Endothelial cell of umbilical vein (primary cell): ENCODE data around the gene ARHGEF5. TPM values are rescaled to one million over a fixed set of nuclear protein-coding genes. Genes with fewer than 3 reads are reported as not detected.

Experiments
- BruUV-seq: library from RNA; stranded (reverse); fragments of 400-500 nt; replicated peaks from 2 replicates; lab custom pipeline; 2021; lab: Mats Ljungman, UMichigan
- CTCF ChIA-PET: fragments of 300-600, 350-600 bp; sonication (Branson Sonifier 250); formaldehyde crosslinking; loops from one replicate; lab custom pipeline; 2021; ENCODE audit warnings: antibody characterized with exemption, inconsistent platforms; lab: Charles Lee
- POLR2A ChIA-PET: fragments of 300-600, 350-600 bp; sonication (Branson Sonifier 250); formaldehyde crosslinking; loops from one replicate; lab custom pipeline; 2021; ENCODE audit warnings: antibody characterized with exemption, inconsistent platforms; lab: Charles Lee
- DNase-seq: peaks from one replicate; pipeline ENCODE4 v3.0.0-alpha.2; 2011; ENCODE audit warnings: low read depth, low spot score
- FAIRE-seq: peaks from 2 replicates; lab custom pipeline; 2011; peaks lifted over from hg19 to GRCh38; lab: Jason Lieb, UNC
- H2AFZ ChIP-seq: 2 replicates; pipeline ENCODE4 v1.6.0; 2012; ENCODE audit warnings: low read depth, low read length, control low read depth, inconsistent platforms
- H3K27ac ChIP-seq: 2 replicates; pipeline ENCODE4 v1.5.1; 2011; ENCODE audit warnings: low read depth, mild to moderate bottlenecking, control low read depth, low read length, moderate library complexity; ENCODE audit not compliant: insufficient read depth
- H3K27me3 ChIP-seq, 2 experiments: 2 replicates each; pipeline versions ENCODE4 v1.6.0 to v1.6.1; 2011; ENCODE audit warnings: low read length in 2 of 2, mixed read lengths in 1 of 2; ENCODE audit not compliant: control insufficient read depth in 2 of 2, insufficient read depth in 2 of 2
- H3K36me3 ChIP-seq, 2 experiments: 2 replicates in 1 of 2; 3 replicates in 1 of 2; pipeline ENCODE4 v1.5.1; 2011; ENCODE audit warnings: low read length in 2 of 2, mild to moderate bottlenecking in 1 of 2, moderate library complexity in 1 of 2; ENCODE audit not compliant: control insufficient read depth in 2 of 2, insufficient read depth in 2 of 2; ENCODE audit errors: extremely low read depth in 1 of 2
- H3K4me1 ChIP-seq: 3 replicates; pipeline ENCODE4 v1.5.1; 2011; ENCODE audit warnings: mild to moderate bottlenecking, low read length; ENCODE audit not compliant: control insufficient read depth, insufficient read depth; ENCODE audit errors: extremely low read depth
- H3K4me2 ChIP-seq: 2 replicates; pipeline ENCODE4 v1.6.1; 2011; ENCODE audit warnings: low read length, control low read depth, mixed read lengths; ENCODE audit not compliant: insufficient read depth
- H3K4me3 ChIP-seq, 3 experiments: fragments of 200-600 bp in 1 of 3; sonication (generic), shearing (Covaris generic) in 1 of 3; replicated peaks in 1 of 3; 2 replicates each; pipeline ENCODE4 v1.5.1; 2011 to 2016; ENCODE audit warnings: control low read depth in 3 of 3, low read length in 3 of 3, mild to moderate bottlenecking in 2 of 3, inconsistent platforms in 1 of 3, low read depth in 1 of 3, moderate library complexity in 1 of 3; ENCODE audit not compliant: insufficient read depth in 1 of 3
- H3K79me2 ChIP-seq: 2 replicates; pipeline ENCODE4 v1.6.0; 2012; ENCODE audit warnings: low read length, inconsistent platforms; ENCODE audit not compliant: control insufficient read depth, insufficient read depth
- H3K9ac ChIP-seq: replicated peaks from 2 replicates; pipeline ENCODE3; 2011; ENCODE audit warnings: low read length, control low read depth; ENCODE audit not compliant: insufficient read depth; ENCODE audit errors: extremely low read depth
- H3K9me1 ChIP-seq: replicated peaks from 3 replicates; pipeline ENCODE4 v1.6.0; 2011; ENCODE audit warnings: mild to moderate bottlenecking, low read length; ENCODE audit not compliant: control insufficient read depth, insufficient read depth; ENCODE audit errors: extremely low read depth
- H3K9me3 ChIP-seq: replicated peaks from 2 replicates; pipeline ENCODE4 v1.5.1; 2012; ENCODE audit warnings: low read length, inconsistent platforms; ENCODE audit not compliant: control insufficient read depth, insufficient read depth
- H4K20me1 ChIP-seq: replicated peaks from 2 replicates; pipeline ENCODE3; 2011; ENCODE audit warnings: mild to moderate bottlenecking, low read length; ENCODE audit not compliant: control insufficient read depth, insufficient read depth; ENCODE audit errors: extremely low read depth
- EZH2 ChIP-seq: IDR thresholded peaks from 2 replicates; pipeline ENCODE4 v1.6.1; 2012; ENCODE audit warnings: borderline replicate concordance, low read depth, mild to moderate bottlenecking, moderate library complexity, low read length, inconsistent platforms; ENCODE audit not compliant: severe bottlenecking
- FOS ChIP-seq: IDR thresholded peaks from 2 replicates; pipeline ENCODE4 v1.6.1; 2011; ENCODE audit warnings: mild to moderate bottlenecking, low read length, moderate library complexity, borderline replicate concordance; ENCODE audit not compliant: insufficient read depth
- GATA2 ChIP-seq: IDR thresholded peaks from 2 replicates; pipeline ENCODE4 v1.7.0; 2011; ENCODE audit warnings: low read depth, mild to moderate bottlenecking, moderate library complexity, mixed read lengths, low read length; ENCODE audit not compliant: insufficient read length, insufficient read depth
- JUN ChIP-seq: IDR thresholded peaks from 2 replicates; pipeline ENCODE4 v1.6.1; 2011; ENCODE audit warnings: borderline replicate concordance, low read depth; ENCODE audit not compliant: insufficient read length, insufficient read depth
- MYC ChIP-seq: IDR thresholded peaks from one replicate; pipeline ENCODE4 v1.6.1; 2011; ENCODE audit warnings: mild to moderate bottlenecking, low read depth, low read length
- POLR2A ChIP-seq: IDR thresholded peaks from 2 replicates; pipeline ENCODE4 v1.6.1; 2012; ENCODE audit warnings: low read depth, mild to moderate bottlenecking, control low read depth, low read length
- POLR2AphosphoS5 ChIP-seq: IDR thresholded peaks from 2 replicates; pipeline ENCODE4 v1.6.1; 2012; ENCODE audit warnings: low read depth, mild to moderate bottlenecking, control low read depth, low read length, moderate library complexity; ENCODE audit not compliant: insufficient read depth
- dilution Hi-C: fragments of 300-500 bp; cut with MboI; formaldehyde crosslinking; loops from one replicate; pipeline ENCODE4 v1.15.0; 2019; ENCODE audit warnings: low sequenced_read_pairs; ENCODE audit not compliant: extremely low pct_ligation_motif_present
- intact Hi-C: fragments of 100-400 bp; cut with micrococcal nuclease; formaldehyde crosslinking; loops from one replicate; pipeline ENCODE4 v1.10.0; 2022
- polyA plus RNA-seq, 4 experiments: library from polyadenylated mRNA; depleted of rRNA in 3 of 4; stranded (reverse) in 3 of 4; unstranded in 1 of 4; fragments of >200 nt; gene quantifications; 2 replicates each; pipeline versions ENCODE4 v1.2.1 to v1.2.3, GENCODE V29; 2011 to 2012; ENCODE audit warnings: missing spikeins in 1 of 4
- total RNA-seq: library from RNA; stranded (reverse); gene quantifications from 2 replicates; pipeline ENCODE4 v1.2.3, GENCODE V29; 2021
- TF ChIP-seq, protein P1 (sequence below), 2 donors: IDR thresholded peaks; 1 replicate in 1 of 2; 2 replicates in 1 of 2; pipeline ENCODE4 v1.5.1; 2011; ENCODE audit warnings: low read length in 2 of 2, mild to moderate bottlenecking in 2 of 2, moderate library complexity in 2 of 2, control low read depth in 1 of 2, inconsistent platforms in 1 of 2, low read depth in 1 of 2; ENCODE audit not compliant: insufficient read depth in 1 of 2; ENCODE audit errors: extremely low read depth in 1 of 2
- TF ChIP-seq, protein P2 (sequence below): IDR thresholded peaks from 2 replicates; pipeline ENCODE4 v1.6.1; 2011; ENCODE audit not compliant: insufficient read depth, insufficient read length

Gene ARHGEF5
- total and polyA plus RNA-seq, 2 donors (not counting 3 experiments of a cell fraction or from before 2014, with no cell fraction given): 1.1 to 1.5 TPM

DNA sequence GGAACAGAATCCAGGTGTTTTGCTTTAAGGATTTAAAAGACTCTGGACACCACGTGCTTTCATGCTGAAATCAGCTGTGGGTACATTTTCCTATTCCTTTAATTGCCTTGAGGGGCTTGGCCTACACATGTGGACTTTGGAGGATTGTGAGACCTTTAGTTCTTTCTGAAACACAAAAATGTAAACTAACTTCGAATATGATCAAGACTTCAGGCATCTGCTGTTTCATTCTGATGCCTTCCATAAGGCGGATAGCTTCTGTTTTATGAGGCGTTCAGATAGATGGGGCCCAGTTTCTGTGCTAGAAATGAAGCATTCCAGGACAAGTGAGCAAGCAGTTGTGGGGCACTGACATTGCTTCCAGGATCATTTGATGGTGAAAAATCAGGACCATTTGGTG is 49.7 kb downstream of the ARHGEF5 start:
- FAIRE-seq: no peak
- Histone ChIP-seq H3K79me2 (no peaks in the 10 kb centered on the region), H3K27me3 (no peaks in the 10 kb centered on the region), H3K9ac (no peak overlapping the region), H4K20me1 (no peaks in the 10 kb centered on the region), H2AFZ (no peak overlapping the region), H3K4me1 (no peaks in the 10 kb centered on the region), H3K36me3 (no peaks in the 10 kb centered on the region), H3K9me3 (no peaks in the 10 kb centered on the region), H3K4me3 (no peak overlapping the region), H3K4me2 (no peak overlapping the region), H3K9me1 (no peaks in the 10 kb centered on the region), H3K27ac (no peak overlapping the region)
- dilution Hi-C loops: no loop called here
- ChIA-PET POLR2A (no interaction called here), CTCF (interaction anchor here (1.4 to 1.7 kb wide), 2 partner anchors 18 to 32 kb away, joined by 3 to 4 read pairs; no protein-coding TSS in a partner anchor)
- TF ChIP-seq POLR2A (no peak), FOS (no peak)
- TF ChIP-seq, protein P1, sequence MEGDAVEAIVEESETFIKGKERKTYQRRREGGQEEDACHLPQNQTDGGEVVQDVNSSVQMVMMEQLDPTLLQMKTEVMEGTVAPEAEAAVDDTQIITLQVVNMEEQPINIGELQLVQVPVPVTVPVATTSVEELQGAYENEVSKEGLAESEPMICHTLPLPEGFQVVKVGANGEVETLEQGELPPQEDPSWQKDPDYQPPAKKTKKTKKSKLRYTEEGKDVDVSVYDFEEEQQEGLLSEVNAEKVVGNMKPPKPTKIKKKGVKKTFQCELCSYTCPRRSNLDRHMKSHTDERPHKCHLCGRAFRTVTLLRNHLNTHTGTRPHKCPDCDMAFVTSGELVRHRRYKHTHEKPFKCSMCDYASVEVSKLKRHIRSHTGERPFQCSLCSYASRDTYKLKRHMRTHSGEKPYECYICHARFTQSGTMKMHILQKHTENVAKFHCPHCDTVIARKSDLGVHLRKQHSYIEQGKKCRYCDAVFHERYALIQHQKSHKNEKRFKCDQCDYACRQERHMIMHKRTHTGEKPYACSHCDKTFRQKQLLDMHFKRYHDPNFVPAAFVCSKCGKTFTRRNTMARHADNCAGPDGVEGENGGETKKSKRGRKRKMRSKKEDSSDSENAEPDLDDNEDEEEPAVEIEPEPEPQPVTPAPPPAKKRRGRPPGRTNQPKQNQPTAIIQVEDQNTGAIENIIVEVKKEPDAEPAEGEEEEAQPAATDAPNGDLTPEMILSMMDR (IDR thresholded peaks at IDR 0.05; ENCODE audit: extremely low read depth in 1 of 2, insufficient read depth in 1 of 2, low read depth in 1 of 2, low read length in 2 of 2): no peak
- no TSS peak for BruUV-seq
- intact Hi-C loops: no loop called here
- DNase-seq: no peak

DNA sequence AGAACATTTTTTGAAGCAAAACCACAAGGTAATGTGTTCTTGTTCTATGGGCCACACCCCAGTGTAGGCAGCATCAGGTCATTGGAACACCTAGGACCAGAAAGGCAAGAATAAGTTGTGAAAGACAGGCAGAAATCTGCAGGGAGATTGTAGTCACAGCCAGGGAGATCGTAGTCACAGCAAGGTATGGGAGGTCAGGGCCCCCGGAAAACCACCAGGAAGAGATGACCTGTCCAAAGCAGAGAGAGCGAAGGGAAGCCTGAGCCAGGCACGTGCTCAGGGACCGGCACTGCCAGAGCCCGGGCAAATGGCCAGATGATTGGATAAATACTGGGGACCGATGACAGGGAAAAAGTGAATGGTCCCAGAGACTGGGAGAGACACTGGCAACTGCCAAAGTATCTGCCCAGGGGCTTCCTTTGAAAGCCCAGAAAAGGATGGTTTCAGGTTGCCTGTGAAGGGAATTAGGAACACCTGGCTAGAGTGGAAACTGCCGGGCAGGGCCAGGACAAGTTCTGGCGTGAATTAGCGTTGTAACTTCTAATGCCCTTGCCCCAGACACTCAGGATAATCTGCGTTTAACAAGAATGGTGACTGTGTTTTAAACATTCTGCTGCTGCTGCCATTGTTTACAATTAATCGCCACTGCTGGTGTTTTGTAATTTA is 52.2 kb downstream of the ARHGEF5 start:
- Histone ChIP-seq H3K4me3 (no peak overlapping the region), H3K79me2 (no peaks in the 10 kb centered on the region), H3K36me3 (no peaks in the 10 kb centered on the region), H3K4me1 (no peaks in the 10 kb centered on the region), H3K27me3 (no peaks in the 10 kb centered on the region), H4K20me1 (no peaks in the 10 kb centered on the region), H3K9me3 (no peaks in the 10 kb centered on the region), H3K4me2 (no peak overlapping the region), H3K9me1 (no peaks in the 10 kb centered on the region), H3K27ac (no peak overlapping the region), H3K9ac (no peak overlapping the region), H2AFZ (no peak overlapping the region)
- TF ChIP-seq EZH2 (no peak), MYC (no peak), FOS (no peak), POLR2AphosphoS5 (no peak), JUN (no peak), GATA2 (no peak), POLR2A (no peak)
- TF ChIP-seq, protein P1 (IDR thresholded peaks at IDR 0.05; ENCODE audit: extremely low read depth in 1 of 2, insufficient read depth in 1 of 2, low read depth in 1 of 2, low read length in 2 of 2): no peak
- TF ChIP-seq, protein P2, sequence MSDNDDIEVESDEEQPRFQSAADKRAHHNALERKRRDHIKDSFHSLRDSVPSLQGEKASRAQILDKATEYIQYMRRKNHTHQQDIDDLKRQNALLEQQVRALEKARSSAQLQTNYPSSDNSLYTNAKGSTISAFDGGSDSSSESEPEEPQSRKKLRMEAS: no peak
- CTCF ChIA-PET: no interaction called here
- POLR2A ChIA-PET: no interaction called here
- dilution Hi-C loops (no loop called here), intact Hi-C loops (no loop called here)
- no peak for FAIRE-seq
- DNase-seq: no peak
- BruUV-seq: no TSS peak
